Embryonic facial prominence (tissue), 1 donor: Measurements from ENCODE around the gene LRP1.
A peak's percentile ranks its signal among the peaks of the same experiment; 100 is the strongest.

ENCODE experiments used
- DNase-seq: peaks from one replicate; pipeline ENCODE4 v3.0.0-alpha.2; 2016; ENCODE audit errors: extremely low spot score

The LRP1 gene

DNA sequence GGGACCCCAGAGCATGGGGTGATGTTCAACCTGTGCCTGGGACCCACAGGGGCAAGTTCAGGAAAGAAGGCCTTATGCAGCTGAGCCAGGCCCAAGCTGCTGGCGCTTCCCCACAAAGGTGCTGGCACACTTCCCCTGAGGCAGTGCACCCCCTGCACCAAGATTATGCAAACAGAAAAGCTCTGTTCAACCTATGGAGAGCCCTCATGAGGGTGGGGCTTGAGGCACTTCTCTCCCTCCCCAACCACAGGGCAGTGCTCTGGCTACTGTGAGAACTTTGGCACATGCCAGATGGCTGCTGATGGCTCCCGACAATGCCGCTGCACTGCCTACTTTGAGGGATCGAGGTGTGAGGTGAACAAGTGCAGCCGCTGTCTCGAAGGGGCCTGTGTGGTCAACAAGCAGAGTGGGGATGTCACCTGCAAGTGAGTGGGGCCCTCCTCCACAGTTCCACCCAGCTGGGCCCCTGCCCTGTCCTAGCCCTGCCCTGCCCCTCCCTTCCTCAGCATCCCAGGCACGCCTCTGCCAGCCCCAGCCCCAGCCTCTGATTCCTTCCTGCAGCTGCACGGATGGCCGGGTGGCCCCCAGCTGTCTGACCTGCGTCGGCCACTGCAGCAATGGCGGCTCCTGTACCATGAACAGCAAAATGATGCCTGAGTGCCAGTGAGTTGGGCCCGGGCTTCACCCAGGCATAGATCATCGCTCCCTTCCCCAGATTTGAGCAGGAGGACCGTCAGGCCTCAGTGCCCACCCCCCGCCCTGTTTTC lies 82.8 kb downstream of the LRP1 start:
- DNase-seq = no peak

DNA sequence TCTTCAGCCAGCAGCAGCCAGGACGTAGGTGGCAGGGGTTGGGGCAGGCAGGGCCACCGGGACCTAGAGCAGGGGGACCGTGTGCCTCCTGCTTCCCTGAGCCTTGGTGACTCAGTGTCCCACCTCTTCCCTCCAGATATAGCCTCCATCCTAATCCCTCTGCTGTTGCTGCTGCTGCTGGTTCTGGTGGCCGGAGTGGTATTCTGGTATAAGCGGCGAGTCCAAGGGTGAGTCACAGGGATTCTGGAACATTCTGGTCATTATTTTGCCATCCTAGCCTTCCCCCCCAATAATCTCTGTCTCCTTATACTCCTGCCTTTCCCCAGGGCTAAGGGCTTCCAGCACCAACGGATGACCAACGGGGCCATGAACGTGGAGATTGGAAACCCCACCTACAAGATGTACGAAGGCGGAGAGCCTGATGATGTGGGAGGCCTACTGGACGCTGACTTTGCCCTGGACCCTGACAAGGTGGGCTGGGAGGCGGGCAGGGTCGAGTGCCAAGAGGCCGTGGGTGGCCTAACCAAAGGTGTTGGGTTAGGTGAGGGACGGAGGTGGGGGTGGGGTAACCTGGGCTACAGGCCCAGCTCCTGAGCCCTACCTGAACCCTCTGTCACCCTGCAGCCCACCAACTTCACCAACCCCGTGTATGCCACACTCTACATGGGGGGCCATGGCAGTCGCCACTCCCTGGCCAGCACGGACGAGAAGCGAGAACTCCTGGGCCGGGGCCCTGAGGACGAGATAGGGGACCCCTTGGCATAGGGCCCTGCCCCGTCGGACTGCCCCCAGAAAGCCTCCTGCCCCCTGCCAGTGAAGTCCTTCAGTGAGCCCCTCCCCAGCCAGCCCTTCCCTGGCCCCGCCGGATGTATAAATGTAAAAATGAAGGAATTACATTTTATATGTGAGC lies 83.8 kb downstream of the LRP1 start:
- DNase-seq = no peak

DNA sequence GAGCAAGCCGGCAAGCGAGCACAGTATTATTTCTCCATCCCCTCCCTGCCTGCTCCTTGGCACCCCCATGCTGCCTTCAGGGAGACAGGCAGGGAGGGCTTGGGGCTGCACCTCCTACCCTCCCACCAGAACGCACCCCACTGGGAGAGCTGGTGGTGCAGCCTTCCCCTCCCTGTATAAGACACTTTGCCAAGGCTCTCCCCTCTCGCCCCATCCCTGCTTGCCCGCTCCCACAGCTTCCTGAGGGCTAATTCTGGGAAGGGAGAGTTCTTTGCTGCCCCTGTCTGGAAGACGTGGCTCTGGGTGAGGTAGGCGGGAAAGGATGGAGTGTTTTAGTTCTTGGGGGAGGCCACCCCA lies 84.4 kb downstream of the LRP1 start:
- no peak for DNase-seq

DNA sequence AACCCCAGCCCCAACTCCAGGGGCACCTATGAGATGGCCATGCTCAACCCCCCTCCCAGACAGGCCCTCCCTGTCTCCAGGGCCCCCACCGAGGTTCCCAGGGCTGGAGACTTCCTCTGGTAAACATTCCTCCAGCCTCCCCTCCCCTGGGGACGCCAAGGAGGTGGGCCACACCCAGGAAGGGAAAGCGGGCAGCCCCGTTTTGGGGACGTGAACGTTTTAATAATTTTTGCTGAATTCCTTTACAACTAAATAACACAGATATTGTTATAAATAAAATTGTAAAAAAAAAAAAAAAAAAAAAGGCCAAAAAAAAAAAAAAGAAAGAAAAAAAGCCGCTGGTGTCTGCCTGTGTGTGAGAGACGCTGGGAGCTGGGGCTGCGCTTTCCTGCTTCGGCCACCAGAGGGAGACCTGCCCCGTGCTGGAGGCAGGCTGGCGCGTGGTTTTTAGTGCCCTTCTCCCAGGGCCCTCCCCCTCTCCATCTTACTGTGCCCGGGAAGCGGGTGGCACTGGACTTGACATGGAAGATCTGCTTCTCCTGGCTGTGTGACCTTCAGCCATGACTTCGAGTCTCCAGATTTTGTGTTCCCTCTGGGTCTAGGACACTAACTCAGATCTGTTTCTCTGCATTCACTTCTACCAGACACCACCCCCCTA lies 84.9 kb downstream of the LRP1 start:
- DNase-seq = peak; percentile 77

DNA sequence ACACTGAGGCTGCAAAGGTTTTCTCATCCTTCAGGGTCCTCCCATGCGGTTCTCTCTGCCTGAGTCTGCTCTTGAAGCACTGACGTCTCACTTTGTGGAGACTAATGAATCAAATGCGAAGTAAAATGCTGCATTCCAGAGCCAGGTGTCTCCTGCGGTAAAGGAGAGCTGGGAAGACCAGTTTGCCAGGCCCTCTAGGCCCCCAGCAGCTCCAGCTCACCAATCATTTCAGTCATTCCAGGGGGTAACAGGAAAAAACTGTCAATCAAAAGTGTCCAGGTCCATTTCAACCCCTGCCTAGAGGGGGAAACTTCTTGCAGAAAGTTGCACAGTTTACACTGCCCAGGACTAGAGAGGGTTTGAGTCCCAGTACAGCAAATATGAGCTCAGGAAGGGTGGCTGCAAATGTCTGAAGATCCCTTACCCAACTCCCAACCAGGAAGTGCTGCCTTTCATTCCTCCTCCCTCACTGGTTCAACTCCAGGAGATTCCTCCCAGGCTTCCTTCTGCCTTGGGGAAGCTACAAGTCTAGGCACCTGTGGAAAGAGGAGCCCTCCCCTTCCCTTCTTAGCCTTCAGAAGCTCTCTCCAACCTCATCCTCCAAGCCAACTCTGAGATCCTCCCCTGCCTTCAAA lies 85.6 kb downstream of the LRP1 start:
- no peak for DNase-seq

DNA sequence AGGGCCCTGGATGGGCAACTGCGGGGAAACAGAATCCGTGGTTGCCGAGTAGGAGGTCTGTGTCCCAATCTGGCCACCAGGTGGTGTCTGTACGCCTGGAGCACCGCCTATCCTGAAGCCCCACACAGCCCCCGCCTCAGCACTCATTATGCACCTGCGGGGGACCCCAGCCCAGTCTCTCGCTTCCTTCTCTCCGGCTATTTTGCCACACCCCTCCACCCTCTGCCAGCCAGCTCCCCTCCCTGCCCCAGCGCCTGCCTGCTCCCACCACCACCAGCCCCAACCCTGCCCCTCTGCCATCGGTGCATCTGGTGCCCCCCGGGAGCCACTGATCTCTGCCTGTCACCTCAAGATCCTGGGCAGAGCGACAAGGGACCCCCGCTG lies 86.1 kb downstream of the LRP1 start:
- DNase-seq = no peak

DNA sequence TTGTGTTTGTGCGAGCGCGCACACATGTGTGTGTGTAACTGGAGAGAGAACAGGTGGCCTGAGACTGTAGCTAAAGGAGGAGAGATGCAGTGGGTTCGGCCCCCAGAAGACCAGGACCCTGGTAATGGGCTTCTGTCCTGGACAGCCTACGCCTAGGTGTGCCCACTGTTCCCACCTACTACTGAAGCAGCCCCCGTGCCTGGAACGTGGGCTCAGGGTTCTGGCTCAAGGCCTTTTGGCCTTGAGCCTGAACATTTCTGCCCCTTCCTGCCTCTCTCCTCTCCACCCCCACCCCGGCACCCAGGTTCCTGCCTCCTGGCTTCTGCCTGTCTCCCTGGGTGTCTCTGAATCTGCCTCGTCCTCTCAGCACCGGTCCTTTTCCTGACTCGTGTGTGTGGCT lies 86.8 kb downstream of the LRP1 start:
- no peak for DNase-seq

DNA sequence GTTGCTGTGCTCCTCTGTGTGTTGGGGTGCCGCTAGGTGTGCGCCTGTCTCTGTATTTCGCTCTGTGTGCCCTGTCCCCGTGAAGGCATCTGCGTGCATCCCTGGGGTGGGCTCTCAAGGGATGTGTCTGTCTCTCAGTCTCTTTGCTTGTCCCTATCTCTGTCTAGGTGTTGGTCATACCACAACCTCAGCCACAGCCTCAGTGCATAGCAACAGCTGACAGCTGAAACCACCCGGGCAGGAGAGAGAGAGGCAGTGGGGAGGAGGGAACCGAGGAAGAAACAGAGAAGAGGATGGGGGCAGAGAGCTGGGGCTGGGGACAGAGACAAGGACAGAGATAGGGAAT lies 87.4 kb downstream of the LRP1 start:
- DNase-seq = no peak

DNA sequence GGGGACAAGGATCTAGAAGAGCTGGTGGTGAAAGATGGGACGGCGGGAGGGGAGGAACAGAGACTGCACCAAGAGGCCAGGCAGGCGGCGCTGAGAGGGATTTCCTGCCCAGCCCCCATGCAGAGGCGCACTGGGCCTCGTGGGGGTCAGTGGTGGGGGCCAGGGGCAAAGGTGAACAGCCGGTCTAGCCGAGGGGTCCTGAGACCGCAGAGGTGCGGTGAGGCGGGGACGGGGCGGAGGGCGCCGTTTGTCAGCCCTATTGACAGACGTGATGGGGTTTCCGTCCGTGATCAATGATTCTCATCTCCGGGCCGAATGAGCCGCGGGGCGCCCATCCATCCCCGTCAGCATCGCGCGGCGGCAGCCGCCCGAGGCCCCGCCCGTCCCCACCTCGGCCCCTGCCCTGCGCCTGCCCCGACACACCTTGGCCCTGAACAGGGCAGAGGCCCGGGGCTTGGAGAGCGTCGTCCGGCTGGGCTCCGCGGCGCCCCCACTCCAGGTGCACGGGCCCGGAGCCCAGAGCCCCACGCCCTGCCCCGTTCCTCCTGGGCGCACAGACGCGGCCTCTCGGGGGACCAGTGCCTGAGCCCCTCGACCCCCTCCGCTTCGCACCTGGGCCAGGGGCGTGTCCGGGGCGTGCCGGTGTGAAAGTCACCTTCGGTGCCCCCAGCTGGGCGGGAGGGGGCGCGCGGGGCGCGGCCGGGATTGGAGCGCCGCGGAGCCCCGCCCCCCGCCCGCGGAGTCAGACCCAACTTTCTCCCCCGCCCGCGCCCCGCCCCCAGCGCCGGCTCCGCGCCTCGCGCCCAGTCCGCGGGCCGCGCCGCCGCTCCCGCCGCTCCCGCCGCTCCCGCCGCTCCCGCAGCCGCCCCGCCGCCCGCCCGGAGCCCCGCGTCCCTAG lies 88.0 kb downstream of the LRP1 start, which contains the start of gene NXPH4:
Gene NXPH4 (plus strand): TSS at position 781 of the 898 bp plus-strand sequence. CDS start 176 bp downstream, outside the sequence.
- DNase-seq = no peak

DNA sequence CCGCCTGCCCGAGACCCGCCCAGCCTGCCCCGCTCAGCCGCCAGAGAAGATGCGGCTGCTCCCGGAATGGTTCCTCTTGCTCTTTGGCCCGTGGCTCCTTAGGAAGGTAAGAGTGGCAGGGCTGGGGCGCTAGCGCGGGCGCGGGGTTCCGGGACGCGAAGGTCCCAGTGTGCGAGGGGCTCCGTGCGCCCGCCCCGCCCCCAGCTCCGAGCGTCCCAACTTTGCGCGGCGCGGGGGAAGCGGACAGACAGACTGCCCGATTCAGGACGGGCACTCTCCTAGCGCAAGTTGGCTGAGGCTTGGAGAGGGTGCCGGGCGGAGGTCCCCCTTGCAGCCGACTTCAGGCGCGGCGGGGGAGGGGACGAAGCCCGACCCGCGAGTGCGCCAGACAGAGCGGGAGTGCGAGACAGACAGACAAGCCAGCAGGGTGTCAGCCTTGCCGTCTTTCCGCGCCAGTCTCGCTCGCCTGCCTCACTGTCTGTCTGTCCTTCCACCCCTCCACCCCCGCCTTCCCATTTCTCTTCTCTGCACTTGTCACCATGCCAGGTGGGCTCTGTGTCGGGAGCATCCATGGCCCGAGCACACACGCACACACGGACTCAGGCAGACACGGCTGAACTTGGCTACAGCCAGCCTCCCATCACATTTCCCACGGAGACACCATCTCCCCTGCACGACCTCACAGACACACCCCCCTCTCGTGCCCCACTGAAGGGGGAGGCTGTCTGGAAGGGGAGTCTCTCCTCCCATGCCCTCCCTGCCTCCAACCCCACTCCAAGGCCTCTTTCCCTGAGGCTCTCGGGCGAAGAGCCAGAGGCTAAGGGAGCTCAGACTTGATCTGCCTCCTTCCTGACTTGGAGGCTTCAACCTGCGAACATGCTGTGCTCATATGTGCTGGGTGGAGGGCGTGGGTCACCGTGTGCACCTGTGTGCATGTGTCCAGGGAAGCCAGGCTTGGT lies 88.9 kb downstream of the LRP1 start:
- no peak for DNase-seq

DNA sequence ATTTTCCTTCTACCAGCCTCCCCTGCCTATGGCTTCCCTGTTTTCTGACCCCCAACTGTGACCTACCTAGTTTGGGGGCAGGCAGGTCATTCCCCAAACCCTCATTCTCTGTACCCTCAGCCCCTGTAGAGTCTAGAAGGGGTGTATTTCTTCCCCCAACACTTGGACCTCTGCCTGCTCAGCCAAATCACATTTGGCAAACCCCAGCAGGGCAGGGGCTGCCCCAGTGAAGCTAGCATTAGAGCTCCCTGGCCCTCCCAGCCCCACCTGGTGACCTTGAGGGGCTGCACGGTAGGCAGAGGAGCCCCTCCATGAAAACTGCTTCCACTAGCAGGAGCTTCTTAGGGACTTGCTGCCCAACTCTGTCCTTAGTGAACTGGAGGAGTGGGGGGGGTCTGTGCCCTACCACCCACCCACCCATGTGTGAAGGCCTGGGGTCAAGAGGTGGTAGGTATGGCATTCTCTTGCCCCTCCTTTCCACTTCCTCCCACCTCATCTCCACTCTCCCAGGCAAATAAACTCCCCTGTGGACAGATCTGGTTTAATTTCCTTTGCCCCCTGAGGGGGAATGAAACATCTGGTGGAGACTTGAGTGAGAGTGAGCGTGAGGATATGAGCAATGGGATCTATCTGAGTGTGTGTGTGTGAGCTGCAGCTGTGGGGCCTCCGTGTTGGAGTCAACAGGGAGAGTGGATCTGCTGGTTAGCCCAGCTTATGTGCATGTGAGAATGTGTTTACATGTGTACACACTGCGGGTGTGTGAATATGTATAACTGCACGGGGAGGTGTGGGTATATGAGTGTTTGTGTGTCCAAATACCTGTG lies 90.0 kb downstream of the LRP1 start:
- no peak for DNase-seq

DNA sequence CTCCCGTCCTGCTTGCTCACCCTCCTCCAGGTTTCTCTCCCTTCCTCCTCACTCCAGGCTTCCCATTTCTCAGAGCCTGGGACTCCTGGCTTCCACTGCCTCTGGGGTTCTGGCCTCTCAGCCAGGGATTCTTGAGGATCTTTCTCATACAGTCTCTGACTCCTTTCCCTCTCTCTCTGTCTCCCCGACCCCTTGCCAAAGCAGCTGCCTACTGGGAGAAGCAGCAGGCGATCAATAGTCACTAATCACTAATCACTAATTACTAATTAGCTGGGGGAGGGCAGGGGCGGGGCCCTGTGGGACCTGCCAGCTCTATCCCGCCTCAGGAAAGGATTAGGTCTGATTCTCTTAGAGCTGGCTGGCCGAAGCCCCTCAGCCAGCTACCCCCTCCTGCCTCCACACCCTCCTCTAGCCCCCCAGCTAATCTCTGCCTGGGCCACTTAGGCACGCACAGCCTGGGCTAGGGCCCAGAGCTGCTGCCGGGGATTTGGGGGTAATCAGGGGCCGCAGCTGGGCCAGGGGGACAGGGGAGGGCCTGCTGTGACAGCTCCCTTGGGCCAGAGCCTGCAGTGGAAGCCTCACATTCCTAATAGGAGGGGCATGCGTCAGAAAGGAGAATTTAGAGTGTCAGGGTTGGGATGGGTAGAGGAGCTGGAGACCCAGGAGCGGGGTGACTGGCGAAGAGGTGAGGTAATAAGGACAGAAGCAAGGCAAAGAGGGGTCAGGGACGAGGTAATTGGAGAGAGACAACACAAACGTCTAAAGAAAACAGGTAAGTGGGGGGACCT lies 91.1 kb downstream of the LRP1 start:
- DNase-seq = no peak

DNA sequence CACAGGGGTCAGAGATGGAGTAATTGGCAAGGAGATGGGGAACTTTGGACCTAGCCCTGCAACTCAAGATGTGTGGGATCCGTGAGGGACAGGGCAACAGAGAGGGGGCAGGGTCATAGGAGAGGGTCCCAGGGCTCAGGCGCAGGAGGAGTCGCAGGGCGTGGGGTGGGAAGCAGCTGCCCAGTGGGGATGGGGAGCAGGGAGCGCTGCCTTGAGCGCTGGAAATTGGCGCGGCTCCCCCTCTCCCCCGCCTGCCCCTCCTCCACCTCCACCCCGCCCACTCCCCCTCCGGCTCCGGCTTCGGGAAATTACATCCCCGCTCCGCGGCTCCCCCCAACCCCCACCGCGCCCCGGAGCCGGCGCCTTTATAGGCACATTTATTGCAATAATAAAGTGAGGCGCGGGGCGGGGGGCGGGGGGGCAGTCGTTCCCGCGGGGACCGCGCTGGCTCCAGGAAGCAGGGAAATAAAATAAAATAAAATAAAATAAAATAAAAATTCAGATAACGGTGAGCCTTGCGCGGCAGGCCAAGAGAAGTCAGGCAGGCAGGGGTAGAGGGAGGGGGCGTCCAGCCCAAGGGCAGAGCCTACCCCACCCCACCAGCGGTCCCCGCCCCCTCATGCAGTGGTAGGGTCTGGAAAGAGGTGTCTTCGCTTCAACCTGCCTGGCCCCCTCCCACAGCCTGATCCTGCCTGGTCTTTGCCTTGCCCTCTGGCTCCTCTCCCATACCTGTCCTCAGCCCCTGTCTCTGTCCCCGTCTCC lies 91.9 kb downstream of the LRP1 start:
- DNase-seq = no peak

DNA sequence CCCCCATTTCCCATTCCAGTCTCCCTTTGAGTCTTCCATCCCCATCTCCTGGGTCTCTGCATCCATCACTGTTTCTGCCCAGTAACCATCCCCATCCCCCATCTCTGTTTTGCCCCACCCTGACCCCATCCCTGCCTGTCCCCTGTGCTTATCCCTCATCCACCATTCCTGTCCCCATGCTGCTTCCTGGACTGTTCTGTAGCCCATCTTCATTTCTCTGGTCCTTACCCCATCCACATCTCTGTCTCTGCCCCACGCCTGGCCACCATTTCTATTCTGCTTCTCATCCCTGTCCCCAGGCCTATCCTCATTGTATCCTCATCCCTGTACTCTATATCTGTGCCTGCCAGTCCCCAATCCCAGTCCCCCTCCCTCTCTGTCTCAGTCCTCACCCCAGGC lies 92.5 kb downstream of the LRP1 start:
- no peak for DNase-seq

DNA sequence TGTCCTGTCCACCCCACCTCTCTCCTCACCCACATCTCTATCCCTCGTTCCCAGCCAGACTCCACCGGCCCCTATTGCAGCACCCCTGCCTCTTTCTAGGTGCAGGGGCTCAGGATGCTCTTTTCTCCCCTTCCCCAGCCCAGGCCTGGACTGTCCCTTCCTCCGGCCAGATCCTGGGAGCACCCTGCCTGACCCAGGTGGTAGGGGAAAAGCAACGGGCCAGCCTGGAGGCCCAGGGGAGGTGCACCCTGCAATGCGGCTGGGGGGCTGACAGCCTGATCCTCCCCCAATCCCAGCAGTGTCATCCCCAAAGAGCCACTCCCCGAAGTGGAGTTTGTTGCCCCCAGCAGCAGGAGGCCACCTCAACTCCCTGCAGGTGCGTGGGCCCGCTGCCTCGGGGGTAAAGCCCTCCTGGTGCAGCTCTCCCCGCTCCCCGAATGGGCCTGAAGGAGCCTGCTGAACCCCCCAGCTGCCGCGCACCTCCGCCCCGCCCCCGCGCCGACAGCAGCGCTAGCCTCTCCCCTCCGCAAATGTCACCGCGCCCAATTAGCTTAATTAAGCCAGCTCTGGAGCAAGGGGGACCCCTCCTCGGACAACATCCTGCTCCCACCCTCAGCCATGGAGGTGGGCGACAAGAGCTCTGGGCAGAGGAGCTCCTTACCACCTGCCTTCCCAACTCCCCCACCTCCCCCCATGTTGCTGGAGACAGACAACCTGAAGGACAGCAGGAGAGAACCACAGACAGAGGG lies 93.1 kb downstream of the LRP1 start:
- DNase-seq = no peak

DNA sequence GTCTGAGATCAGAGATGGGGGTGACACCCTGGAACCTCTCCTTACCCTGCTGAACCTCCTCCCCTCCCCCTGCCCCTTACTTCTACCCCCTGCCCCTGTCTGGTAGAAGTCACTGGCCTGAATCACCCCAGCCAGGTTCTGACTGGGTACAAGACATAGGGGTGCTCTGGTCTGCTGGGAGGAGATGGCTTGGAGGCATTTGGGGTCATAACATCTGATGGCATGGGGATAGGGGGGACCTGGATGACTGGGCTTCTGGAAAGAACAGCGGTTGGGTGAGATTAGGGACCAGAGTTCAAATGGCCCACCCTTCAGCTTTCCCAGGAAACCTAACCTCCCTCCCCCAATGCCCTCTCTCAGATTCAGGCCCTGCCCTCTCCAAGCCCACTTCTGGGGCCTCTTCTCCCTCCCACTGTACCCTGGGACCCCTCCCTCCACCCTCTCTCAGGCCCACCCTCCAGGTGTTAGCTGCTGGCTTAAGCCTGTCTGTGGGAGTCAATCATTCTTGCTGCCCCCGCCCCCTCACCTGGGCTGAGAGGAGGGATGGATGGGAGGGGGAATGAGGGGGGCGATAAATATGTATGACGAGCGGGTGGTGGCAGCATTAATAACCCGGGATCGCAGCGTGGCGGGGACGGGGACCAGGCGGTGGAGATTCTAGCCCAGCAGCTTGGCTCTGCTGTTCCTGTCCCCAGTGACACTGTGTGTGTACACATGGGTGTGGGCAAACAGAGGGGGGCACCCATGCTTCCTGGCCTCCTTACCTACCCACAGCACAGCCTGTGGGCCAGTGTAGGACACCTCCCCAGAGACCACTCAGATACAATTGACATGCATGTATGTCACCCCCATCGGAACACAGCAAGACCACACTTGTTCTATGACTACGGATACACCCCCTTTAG lies 94.3 kb downstream of the LRP1 start:
- no peak for DNase-seq
